GM04504 (cell line): Measurements from ENCODE around the gene BTBD8.

Experiments used
- DNase-seq: peaks from one replicate; pipeline ENCODE4 v3.0.0-alpha.2; 2012; ENCODE audit warnings: low read depth

BTBD8 gene

DNA sequence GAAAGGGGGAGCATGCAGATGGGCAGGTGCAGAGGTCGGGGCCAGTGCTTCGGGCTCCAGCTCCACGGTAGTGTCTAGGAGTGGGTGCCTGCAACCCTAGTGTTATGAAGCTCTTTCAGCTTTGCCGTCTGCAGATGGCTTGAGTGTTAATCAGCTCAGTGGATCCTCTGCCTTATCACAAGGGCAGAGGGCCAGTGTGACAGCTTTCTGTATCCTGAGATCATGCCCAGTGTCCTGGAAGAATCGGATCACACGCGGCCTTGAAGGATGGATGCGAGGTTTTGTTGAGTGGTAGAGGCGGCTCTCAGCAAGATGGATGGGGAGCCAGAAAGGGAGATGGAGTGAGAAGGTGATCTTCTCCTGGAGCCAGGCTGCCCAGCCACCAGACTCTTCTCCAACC is 112.1 kb downstream of the BTBD8 start:
- no peak for DNase-seq

- no peak for DNase-seq
Observed at GRCh38 chr1:92194511-92194910, 114.4 kb downstream of the BTBD8 start.

DNA sequence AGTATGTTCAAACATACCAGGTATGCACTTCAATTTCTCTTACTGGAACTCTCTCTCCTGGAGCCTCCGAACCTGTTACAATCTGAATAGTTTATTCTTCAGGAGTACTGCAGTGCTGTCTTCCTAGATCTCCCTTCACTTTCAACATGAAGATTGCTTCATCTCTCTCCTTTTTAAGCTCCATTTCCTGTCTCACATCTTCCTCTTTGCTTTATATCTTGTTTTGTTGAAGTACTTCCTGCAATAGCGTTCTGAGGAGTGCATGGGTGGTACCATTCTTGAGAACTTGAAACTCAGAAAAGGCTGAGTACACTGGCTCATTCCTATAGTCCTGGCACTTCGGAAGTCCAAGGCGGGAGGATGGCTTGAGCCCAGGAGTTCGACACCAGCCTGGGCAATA is 121.8 kb downstream of the BTBD8 start:
- no peak for DNase-seq

DNA sequence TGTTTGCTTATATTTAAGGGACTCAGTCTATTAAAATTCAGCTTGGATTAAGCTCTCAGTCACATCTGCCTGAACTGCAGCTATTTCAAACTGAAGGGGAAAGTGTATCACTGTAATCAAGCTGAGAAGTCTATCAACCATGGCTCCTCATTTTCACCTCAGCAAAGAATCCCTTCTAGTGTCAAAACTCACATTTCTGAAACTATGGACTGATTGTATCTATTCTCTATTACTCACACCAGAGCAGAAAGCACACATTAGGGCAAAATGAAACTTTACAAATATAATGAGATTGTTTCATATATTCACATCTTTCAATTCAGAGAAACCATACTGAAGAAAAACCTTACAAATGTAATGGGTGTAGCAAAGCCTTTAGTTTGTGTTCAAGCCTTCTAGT is 123.0 kb downstream of the BTBD8 start:
- no peak for DNase-seq

DNA sequence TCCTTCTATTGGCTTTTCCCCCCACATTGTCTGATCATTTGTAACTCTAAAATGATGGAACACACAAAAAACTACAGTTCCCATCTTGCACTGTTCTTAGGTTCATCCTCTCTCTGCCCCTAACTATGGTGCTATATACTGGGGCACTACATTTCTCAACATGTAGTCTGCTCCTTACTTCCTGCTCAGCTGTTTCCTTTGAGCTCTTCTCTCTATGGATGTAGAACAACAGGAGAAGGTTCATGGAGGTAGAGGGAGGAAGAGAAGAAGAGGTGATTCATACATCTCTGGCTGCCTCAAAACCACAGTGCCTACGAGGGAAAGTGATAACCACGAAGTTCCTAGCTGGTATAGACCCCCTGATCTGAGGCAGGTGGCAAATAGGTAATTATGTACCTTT is 130.6 kb downstream of the BTBD8 start:
- DNase-seq = no peak

DNA sequence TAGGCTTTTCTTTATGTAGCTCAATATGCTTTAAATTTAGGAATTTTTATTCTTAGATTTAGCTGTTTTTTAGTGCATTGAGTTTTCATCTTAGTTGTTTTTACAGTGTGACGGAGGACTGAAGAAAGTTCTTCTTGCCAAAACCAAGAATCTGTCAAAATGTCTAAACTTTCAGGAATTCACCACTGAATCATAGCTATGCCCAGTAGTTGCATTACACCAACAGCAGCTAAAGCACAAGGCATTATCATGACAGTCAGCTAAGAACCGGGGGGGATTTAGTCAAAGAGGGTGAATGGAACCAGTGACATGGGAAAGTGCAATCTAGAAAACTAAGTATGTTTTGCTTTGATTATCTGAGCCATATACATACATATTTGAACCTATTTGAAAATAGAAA is 131.0 kb downstream of the BTBD8 start:
- peak; percentile 8 for DNase-seq

DNA sequence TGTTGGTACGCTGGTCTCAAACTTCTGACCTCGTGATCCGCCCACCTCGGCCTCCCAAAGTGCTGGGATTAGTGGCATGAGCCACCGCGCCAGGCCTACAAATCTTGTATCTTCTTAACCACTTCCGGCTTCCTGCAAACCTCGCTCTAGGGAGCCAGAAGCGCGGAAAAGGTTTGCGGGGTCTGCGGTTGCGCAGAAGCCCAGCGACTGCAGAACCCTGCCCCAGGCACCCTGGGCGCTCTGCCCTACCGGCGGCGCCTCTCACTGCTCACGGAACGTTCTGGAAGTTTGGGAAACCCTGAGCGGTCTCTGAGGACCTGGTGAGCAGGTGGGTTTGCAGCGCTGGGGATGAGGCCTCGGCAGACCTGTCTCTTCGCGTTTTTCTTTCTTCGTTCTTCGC is 137.6 kb downstream of the BTBD8 start, which contains the start of gene C1orf146:
TSS of gene C1orf146 (plus strand) at position 195 of the 400 bp plus-strand sequence. CDS start 13,506 bp downstream, outside the sequence.
- DNase-seq = no peak

- DNase-seq = no peak
Observed at GRCh38 chr1:92218559-92218958, 138.4 kb downstream of the BTBD8 start.

- no peak for DNase-seq
Observed at GRCh38 chr1:92219028-92219427, 138.9 kb downstream of the BTBD8 start.

DNA sequence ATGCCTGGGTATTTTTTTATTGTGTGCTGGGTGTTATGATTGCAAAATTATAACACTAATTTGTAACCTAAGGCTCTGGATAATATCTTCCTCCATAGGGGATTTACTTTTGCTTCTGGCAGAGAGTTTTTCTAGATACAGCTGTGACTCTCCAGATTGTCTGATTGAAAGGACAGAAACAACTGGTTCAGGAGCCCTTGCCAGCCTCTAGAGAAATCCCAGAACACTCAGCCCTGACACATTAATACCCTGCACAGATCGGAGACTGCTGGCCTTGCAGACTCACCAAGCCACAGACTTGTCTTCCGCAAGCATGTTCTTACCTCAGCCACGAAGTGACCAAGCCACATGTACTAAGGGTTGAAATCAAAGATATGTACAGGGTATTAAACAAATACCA is 148.3 kb downstream of the BTBD8 start:
- no peak for DNase-seq

DNA sequence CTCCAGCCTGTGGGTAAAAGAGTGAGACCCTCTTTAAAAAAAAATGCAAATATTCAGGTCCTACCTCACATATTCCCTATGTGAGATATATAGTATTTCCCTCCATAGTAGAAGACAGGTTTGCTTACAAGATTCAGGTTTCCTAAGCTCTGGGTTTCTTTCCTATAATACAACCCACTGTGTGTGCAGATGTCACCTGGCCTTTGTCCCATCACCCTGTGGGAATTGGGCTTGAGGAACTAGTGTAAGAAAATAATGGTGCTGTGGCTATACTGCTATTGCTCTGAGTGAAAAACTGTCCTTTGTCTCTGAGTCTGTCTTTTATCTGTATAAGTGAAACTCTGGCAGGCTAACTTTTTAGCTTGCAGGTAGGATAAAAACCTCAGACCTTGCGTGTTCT is 150.6 kb downstream of the BTBD8 start:
- DNase-seq = no peak
